Urinary bladder (tissue), 4 donors: ENCODE results near the gene PANK4. TPM values are rescaled to one million over a fixed set of nuclear protein-coding genes. Genes with fewer than 3 reads are reported as not detected.

ENCODE experiments used
- DNase-seq: peaks from one replicate; pipeline ENCODE4 v3.0.0-alpha.2; 2015; ENCODE audit errors: extremely low spot score
- H3K27ac ChIP-seq: one replicate; pipeline ENCODE4 v1.5.1; 2013; ENCODE audit warnings: low read depth, mild to moderate bottlenecking, moderate library complexity
- H3K36me3 ChIP-seq: one replicate; pipeline ENCODE4 v1.6.1; 2013; ENCODE audit warnings: mild to moderate bottlenecking, moderate library complexity; ENCODE audit not compliant: insufficient read depth
- H3K4me1 ChIP-seq: one replicate; pipeline ENCODE4 v1.6.1; 2013; ENCODE audit warnings: mild to moderate bottlenecking, moderate library complexity; ENCODE audit not compliant: insufficient read depth
- H3K4me3 ChIP-seq: one replicate; pipeline ENCODE4 v1.5.1; 2013; ENCODE audit warnings: low read depth, low read length
- WGBS: extraction: QIAGEN DNeasy Blood & Tissue Kit; methylation state at CpG from one replicate; pipeline ENCODE4 v1.1.7; 2013; 5-methylcytosine and 5-hydroxymethylcytosine counted together
- polyA plus RNA-seq: library from polyadenylated mRNA; stranded (reverse); fragments of 200-250 nt; gene quantifications from one replicate; pipeline ENCODE4 v1.2.3, GENCODE V29; 2013
- total RNA-seq: library from RNA; depleted of rRNA; stranded (reverse); fragments of >200 nt; gene quantifications from one replicate; pipeline ENCODE4 v1.2.3, GENCODE V29; 2014
- donor health status: healthy with polysubstance abuse.
- donor health status: healthy.

The PANK4 gene
- total and polyA plus RNA-seq, 2 donors, result 19.2 to 28.6 TPM

DNA sequence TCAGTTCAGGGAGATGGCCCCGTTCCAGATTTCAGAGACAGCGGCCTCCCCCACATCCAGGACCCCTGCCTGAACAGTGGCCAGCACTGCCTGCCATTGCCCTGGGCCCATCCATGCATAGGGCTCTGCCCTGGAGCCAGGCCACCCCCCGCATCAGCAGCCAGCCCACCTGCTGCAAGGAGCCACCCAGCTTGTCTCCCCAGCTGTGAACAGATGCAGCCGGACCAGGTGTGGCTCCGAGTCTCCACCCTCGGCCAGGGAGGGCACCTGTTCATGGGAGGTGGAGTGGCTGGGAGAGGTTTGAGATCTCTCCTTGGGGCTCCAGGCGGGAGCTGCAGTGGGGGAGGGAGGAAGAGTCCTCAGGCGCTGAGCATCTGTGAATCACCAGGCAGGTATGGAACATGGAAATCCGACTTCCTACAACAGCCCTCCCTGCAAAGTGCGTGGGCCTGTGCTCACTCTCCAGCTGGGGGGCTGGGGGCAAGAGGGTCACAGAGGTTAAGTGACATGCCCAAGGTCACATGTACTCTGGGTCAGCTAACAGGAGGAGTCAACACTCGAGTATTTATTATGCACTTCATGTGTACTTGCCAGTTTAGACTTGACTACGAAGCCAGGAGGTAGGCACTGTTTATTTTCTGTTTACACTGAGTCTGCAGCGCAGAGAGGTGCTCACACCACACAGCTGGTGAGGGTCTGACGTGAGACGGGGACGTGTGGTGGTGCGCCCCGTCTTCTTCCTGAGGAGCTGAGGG, 8.5 kb upstream of the PANK4 start:
- Histone ChIP-seq H3K27ac (no peak overlapping the region), H3K4me1 (no peaks in the 10 kb centered on the region), H3K36me3 (no peaks in the 10 kb centered on the region), H3K4me3 (no peak overlapping the region)
- DNase-seq, result no peak
- WGBS, result 24% methylated on average over 18 of the region's 18 CpGs

DNA sequence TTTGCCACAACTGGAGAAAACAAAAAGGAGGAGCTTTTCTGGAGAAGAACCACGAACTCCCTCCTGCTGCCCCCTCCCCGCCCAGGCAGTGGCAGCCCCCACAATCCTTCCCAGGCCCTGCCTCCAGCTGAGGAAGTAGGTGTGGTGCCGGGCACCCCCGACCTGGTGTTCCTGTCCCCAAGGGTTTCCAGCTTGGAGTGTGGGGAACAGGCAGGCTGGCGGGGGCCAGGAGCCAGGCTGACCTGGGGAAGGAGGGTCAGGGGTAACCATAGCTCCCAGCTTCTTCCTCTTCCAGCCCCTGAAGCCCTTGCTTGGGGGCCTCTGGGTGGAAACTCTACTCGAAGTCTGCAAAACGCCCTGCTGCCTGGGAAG, 7.9 kb upstream of the PANK4 start:
- Histone ChIP-seq H3K27ac (no peak overlapping the region), H3K4me1 (no peaks in the 10 kb centered on the region), H3K36me3 (no peaks in the 10 kb centered on the region), H3K4me3 (no peak overlapping the region)
- DNase-seq, result no peak
- WGBS, result 35% methylated on average over 7 of the region's 7 CpGs

DNA sequence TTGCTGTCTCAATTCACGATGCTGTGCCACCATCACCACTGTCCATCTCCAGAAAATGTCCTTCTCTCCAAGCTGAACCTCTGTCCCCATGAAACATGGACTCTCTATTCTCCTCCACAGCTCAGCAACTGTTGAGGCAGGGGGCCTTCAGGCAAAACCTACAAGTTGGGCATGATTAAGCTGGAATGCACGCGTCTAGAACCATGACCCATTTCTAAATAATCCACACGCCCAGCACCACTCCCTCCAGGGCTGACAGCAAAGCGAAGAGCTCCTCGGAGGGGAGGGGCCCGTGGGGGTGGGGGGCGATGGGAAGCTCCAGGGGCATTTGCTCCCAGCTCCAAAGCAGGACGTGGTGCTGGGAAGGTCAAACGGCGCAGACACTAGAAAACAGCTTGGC, 7.0 kb upstream of the PANK4 start:
- H3K4me3 ChIP-seq, result no peak overlapping the region
- H3K27ac ChIP-seq, result no peak overlapping the region
- H3K4me1 ChIP-seq, result no peaks in the 10 kb centered on the region
- H3K36me3 ChIP-seq, result no peaks in the 10 kb centered on the region
- 68% methylated on average over 11 of the region's 11 CpGs for WGBS
- no peak for DNase-seq

- no peak for DNase-seq
- no peaks in the 10 kb centered on the region for H3K4me1 ChIP-seq
- no peak overlapping the region for H3K4me3 ChIP-seq
- no peaks in the 10 kb centered on the region for H3K36me3 ChIP-seq
- WGBS, result 60% methylated on average over 23 of the region's 23 CpGs
- H3K27ac ChIP-seq, result no peak overlapping the region
These were observed 6.2 kb upstream of the PANK4 start for GRCh38 chr1:2532485-2533160.

GRCh38 chr1:2530513-2531361, 4.3 kb upstream of the PANK4 start:
- H3K4me3 ChIP-seq, result no peak overlapping the region
- H3K36me3 ChIP-seq, result no peaks in the 10 kb centered on the region
- 15% methylated on average over 30 of the region's 30 CpGs for WGBS
- H3K4me1 ChIP-seq, result no peaks in the 10 kb centered on the region
- no peak overlapping the region for H3K27ac ChIP-seq
- no peak for DNase-seq

DNA sequence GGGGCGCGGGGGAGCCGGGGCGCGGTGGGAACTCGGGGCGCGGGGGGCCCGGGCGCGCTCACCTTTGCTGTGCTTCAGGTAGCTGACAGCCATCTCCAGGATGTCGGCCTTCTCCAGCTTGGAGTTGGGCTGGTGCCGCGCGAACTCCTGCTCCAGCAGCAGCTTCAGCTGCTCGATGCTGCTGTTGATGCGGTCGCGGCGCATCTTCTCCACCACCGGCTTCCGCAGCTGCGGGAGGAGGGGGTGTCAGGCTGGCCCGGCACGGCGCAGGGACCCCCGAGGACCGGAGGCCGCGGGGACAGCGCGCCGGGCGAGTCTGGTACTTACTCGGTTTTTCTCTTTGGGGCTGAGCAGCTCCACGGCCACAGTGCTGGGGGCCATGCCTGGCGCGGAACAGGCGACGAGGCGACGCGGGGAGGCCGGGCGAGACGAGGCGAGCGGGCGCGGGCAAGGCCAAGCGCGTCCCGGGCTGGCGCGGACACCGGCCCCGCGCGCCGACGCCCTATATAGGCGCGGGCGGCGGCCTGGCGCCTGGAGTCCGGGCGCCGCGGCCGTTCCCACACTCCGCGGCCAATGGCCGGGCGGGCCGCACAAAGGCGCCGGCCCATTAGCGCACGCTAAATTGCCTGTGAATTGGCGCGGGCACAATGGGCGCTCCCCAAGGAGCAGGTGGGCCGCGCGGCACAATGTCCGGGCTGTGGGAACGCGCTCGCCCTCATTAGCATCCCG, 3.6 kb upstream of the PANK4 start, which contains the start of gene HES5:
HES5 (minus strand) TSS at position 480 of the 729 bp plus-strand sequence; CDS start at position 381, 99 bp downstream.
- H3K4me1 ChIP-seq, result peaks cover under 1% of the 10 kb centered on the region
- H3K4me3 ChIP-seq, result peak within 1 kb of the TSS; percentile 33
- WGBS, result 1% methylated on average over 91 of the region's 91 CpGs
- H3K27ac ChIP-seq, result no peak within 1 kb of the TSS
- no peak for DNase-seq
- no peaks in the 10 kb centered on the region for H3K36me3 ChIP-seq

DNA sequence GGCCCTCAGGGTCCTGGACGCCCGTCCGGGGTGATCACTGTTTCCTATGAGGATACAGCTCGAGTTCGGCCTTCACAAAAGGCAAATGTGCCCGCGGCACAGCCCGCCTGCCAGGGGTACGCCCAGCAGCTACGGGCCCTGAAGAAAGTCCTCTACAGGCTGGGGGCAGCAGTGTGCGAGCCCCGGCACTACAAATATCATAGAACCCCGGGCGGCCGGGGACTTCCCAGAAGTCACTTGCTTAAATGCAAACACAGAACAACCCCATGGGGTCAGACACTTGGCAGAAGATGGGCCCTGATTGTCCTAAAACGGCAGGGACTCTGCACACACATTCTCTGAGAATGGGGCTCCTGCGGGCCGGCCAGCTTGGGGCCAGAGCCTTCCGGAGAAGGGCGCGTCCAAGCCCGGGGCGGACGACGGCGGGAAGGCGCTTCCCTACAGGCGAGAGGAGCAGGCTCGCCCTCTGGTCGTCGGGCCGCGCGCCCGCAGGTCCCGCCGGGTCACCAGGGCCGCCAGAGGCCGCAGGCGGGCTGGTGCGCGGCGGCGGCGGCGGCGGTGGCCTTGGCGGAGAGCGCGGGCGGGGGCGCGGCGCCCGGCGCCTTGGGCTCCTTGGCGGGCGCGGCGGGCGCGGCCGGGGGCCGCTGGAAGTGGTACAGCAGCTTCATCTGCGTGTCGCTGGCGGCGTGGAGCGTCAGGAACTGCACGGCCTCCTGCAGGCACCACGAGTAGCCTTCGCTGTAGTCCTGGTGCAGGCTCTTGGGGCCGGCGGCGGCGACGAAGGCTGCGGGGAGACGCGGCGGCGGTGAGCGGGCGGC, 2.8 kb upstream of the PANK4 start:
- DNase-seq, result no peak
- Histone ChIP-seq H3K36me3 (no peaks in the 10 kb centered on the region), H3K4me1 (peaks cover 2% of the 10 kb centered on the region), H3K4me3 (peak overlapping the region; percentile 33), H3K27ac (no peak overlapping the region)
- WGBS, result 5% methylated on average over 84 of the region's 84 CpGs

GRCh38 chr1:2528611-2528965, 2.2 kb upstream of the PANK4 start:
- no peak overlapping the region for H3K4me3 ChIP-seq
- H3K4me1 ChIP-seq, result peaks cover 2% of the 10 kb centered on the region
- WGBS, result 62% methylated on average over 10 of the region's 10 CpGs

GRCh38 chr1:2528016-2528415, 1.6 kb upstream of the PANK4 start:
- H3K27ac ChIP-seq, result no peak overlapping the region
- no peak for DNase-seq
- H3K36me3 ChIP-seq, result no peaks in the 10 kb centered on the region
- WGBS, result 73% methylated on average over 12 of the region's 12 CpGs
- peaks cover 2% of the 10 kb centered on the region for H3K4me1 ChIP-seq
- H3K4me3 ChIP-seq, result no peak overlapping the region

More at GRCh38 chr1:2528611-2528965, 2.2 kb upstream of the PANK4 start:
- Histone ChIP-seq H3K36me3 (no peaks in the 10 kb centered on the region), H3K27ac (no peak overlapping the region)
- no peak for DNase-seq

GRCh38 chr1:2527556-2527860, 1.1 kb upstream of the PANK4 start:
- no peaks in the 10 kb centered on the region for H3K36me3 ChIP-seq
- WGBS, result 89% methylated on average over 4 of the region's 4 CpGs
- no peak for DNase-seq
- H3K4me1 ChIP-seq, result peaks cover 2% of the 10 kb centered on the region
- no peak overlapping the region for H3K27ac ChIP-seq
- no peak overlapping the region for H3K4me3 ChIP-seq

DNA sequence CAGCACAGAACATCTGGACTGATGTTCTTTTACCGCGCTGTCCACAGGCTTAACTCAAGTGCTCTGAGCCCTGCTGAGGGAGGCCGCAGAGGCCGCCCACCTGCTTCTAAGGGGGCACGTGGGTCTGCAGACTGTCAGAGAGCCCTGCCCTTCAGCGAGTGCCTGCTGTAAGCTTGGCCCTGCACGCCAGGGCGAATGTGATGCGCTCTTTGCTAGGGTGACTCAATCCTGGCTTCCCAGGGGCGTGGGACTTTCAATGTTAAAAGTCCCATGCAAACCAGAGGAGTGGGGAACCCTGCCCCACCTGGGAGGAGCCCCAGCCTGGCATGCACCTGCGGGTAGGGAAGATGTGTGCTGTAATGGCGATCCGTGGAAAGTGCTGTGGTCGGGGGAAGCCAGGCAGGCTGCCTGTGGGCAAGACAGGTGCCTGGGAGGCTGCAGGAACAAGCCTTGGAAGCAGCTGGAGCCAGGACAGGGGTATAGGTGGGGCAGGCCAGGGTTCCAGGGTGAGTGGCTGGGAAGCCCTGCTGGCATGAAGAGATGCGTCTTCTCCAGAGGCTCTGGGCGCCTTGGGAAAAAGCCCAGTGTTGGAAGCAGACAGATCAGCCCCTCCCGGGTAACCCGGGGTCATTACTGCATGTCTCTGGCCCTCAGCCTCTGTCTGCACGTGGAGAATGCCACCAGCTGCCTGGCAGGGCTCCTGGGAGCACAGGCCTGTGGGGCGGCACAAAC, 594 bp upstream of the PANK4 start:
- H3K4me3 ChIP-seq, result peak overlapping the region; percentile 71

DNA sequence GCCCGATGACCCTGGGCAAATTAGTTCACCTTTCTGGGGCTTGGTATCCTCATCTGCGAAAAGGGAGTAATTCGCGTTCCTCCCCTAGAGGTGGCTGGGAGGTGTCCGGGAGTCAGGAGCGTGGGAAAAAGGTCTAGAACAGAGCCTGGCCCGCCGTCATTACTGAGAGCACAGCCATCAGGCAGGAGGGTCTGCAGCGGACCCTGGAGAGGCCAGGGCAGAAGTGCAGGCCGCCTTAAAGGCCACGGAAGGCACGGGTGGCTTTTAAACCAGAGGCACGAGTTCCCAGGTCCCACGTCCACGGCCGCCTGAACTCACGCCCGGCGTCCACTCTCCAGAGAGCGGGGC, 850 bp downstream of the PANK4 start:
- DNase-seq, result no peak
- WGBS, result 4% methylated on average over 20 of the region's 20 CpGs
- Histone ChIP-seq H3K36me3 (no peaks in the 10 kb centered on the region), H3K4me3 (peak overlapping the region; percentile 71), H3K4me1 (peaks cover 2% of the 10 kb centered on the region), H3K27ac (no peak overlapping the region)

More for the DNA sequence above, 594 bp upstream of the PANK4 start:
- no peak for DNase-seq
- WGBS, result 41% methylated on average over 20 of the region's 20 CpGs
- Histone ChIP-seq H3K36me3 (no peaks in the 10 kb centered on the region), H3K4me1 (peaks cover 2% of the 10 kb centered on the region), H3K27ac (no peak overlapping the region)
